Measurements from ENCODE around the gene SAC3D1.
A peak's percentile ranks its signal among the peaks of the same experiment; 100 is the strongest.

GRCh38 chr11:65040847-65041622, at the start of gene SAC3D1:
- TF ChIP-seq POLR2AphosphoS5 (IDR thresholded peaks at IDR 0.05), result peak; percentile 91
- TF ChIP-seq POLR2A (IDR thresholded peaks at IDR 0.05), result peak; percentile 49

Data from prostate gland (tissue), 1 donor.